GM19238 (cell line): ENCODE data around the gene PPP1R1B.

ENCODE experiments used
- DNase-seq: peaks from one replicate; pipeline ENCODE4 v3.0.0; 2011; ENCODE audit warnings: low spot score; ENCODE audit not compliant: insufficient read length

Gene PPP1R1B

GRCh38 chr17:39683295-39683939 lies 56.7 kb downstream of the PPP1R1B start:
- DNase-seq: no peak

GRCh38 chr17:39684369-39685192 lies 57.8 kb downstream of the PPP1R1B start:
- no peak for DNase-seq
